ENCODE data around the gene MTFMT. TPM values are rescaled to one million over a fixed set of nuclear protein-coding genes. Genes with fewer than 3 reads are reported as not detected.

The MTFMT gene
- total and polyA plus RNA-seq, 2 of the 13 experiments (the other 11 are each of a cell fraction or from before 2014, with no cell fraction given) = 9.9 to 23.2 TPM

GRCh38 chr15:64985366-64986033 is 43.9 kb downstream of the MTFMT start (continued):
- TF ChIP-seq ZNF407 (CRISPR knock-in tag; IDR thresholded peaks at IDR 0.05; ENCODE audit: not compliant biosample characterization) (no peak), ZNF430 (CRISPR knock-in tag; IDR thresholded peaks at IDR 0.05) (0 out of 2 replicates have a peak, but pooled peaks have one; percentile 45), MLX (CRISPR knock-in tag; IDR thresholded peaks at IDR 0.05) (peak; percentile 36; the same call in 1 of the 2 replicates), ELF3 (CRISPR knock-in tag; IDR thresholded peaks at IDR 0.05) (peak; percentile 76), ZNF513 (CRISPR knock-in tag; conservative IDR thresholded peaks at IDR 0.05) (no peak), PRDM4 (CRISPR knock-in tag; IDR thresholded peaks at IDR 0.05; ENCODE audit: borderline replicate concordance) (no peak), ZBTB44 (CRISPR knock-in tag; IDR thresholded peaks at IDR 0.05) (no peak), ZNF274 (CRISPR knock-in tag; IDR thresholded peaks at IDR 0.05) (no peak), SAP130 (CRISPR knock-in tag; IDR thresholded peaks at IDR 0.05; ENCODE audit: low read depth) (peak; percentile 48), HOXA3 (CRISPR knock-in tag; IDR thresholded peaks at IDR 0.05) (0 out of 2 replicates have a peak, but pooled peaks have one; percentile 23), ZNF280B (CRISPR knock-in tag; IDR thresholded peaks at IDR 0.05; ENCODE audit: borderline replicate concordance) (no peak)
